H1 (cell line): ENCODE data around the gene TSPAN3. TPM values are rescaled to one million over a fixed set of nuclear protein-coding genes. Genes with fewer than 3 reads are reported as not detected.

ENCODE experiments used
- CTCF ChIA-PET: fragments of 300-600 bp; sonication (Branson Sonifier 250); formaldehyde crosslinking; loops from one replicate; lab custom pipeline; 2021; ENCODE audit not compliant: partially characterized antibody; lab: Charles Lee
- POLR2A ChIA-PET: fragments of 300-600 bp; sonication (Branson Sonifier 250); formaldehyde crosslinking; loops from one replicate; lab custom pipeline; 2021; ENCODE audit warnings: inconsistent platforms; ENCODE audit not compliant: partially characterized antibody; lab: Charles Lee
- DNase-seq, 2 experiments: peaks; one replicate each; pipeline versions ENCODE4 v3.0.0 to v3.0.0-alpha.2; 2010 to 2022; ENCODE audit warnings: low spot score in 2 of 2, low read depth in 1 of 2, mixed read lengths in 1 of 2
- FAIRE-seq: peaks from 2 replicates; lab custom pipeline; 2011; peaks lifted over from hg19 to GRCh38; lab: Jason Lieb, UNC
- H2AFZ ChIP-seq: 2 replicates; pipeline ENCODE4 v1.8.1; 2012; ENCODE audit warnings: low read length, inconsistent platforms
- H2AK5ac ChIP-seq: 2 replicates; pipeline ENCODE4 v1.6.1; 2013; ENCODE audit warnings: low read depth, low read length
- H2BK120ac ChIP-seq: replicated peaks from 2 replicates; pipeline ENCODE3; 2013; ENCODE audit warnings: low read depth, low read length, inconsistent platforms
- H2BK12ac ChIP-seq: 2 replicates; pipeline ENCODE4 v1.6.1; 2013; ENCODE audit warnings: low read depth, low read length
- H2BK15ac ChIP-seq: 2 replicates; pipeline ENCODE4 v1.6.1; 2013; ENCODE audit warnings: low read length
- H2BK20ac ChIP-seq: 2 replicates; pipeline ENCODE4 v1.6.1; 2013; ENCODE audit warnings: low read length
- H2BK5ac ChIP-seq: 2 replicates; pipeline ENCODE4 v1.6.1; 2013; ENCODE audit warnings: low read depth, low read length
- H3K14ac ChIP-seq: 2 replicates; pipeline ENCODE4 v1.6.1; 2013; ENCODE audit warnings: inconsistent platforms; ENCODE audit not compliant: insufficient read length
- H3K18ac ChIP-seq: 2 replicates; pipeline ENCODE4 v1.6.1; 2013; ENCODE audit warnings: low read length; ENCODE audit errors: extremely low read depth
- H3K23ac ChIP-seq: 2 replicates; pipeline ENCODE4 v1.6.1; 2013; ENCODE audit warnings: inconsistent platforms; ENCODE audit not compliant: insufficient read length
- H3K23me2 ChIP-seq: 2 replicates; pipeline ENCODE4 v1.6.1; 2013; ENCODE audit warnings: low read depth, low read length
- H3K27ac ChIP-seq: 2 replicates; pipeline ENCODE4 v1.6.1; 2011; ENCODE audit warnings: low read depth, low read length, inconsistent platforms
- H3K27me3 ChIP-seq, 4 experiments: replicated peaks in 1 of 4; 1 replicate in 1 of 4; 2 replicates in 3 of 4; pipeline versions ENCODE4 v1.6.1 to v1.8.1; 2011 to 2013; ENCODE audit warnings: low read length in 3 of 4, mild to moderate bottlenecking in 3 of 4, inconsistent platforms in 2 of 4, mixed read lengths in 2 of 4, moderate library complexity in 1 of 4; ENCODE audit not compliant: control insufficient read depth in 3 of 4, insufficient read depth in 3 of 4; ENCODE audit errors: extremely low read depth in 1 of 4
- H3K36me3 ChIP-seq, 4 experiments: 2 replicates each; pipeline versions ENCODE4 v1.6.1 to v1.8.1; 2011 to 2013; ENCODE audit warnings: mild to moderate bottlenecking in 4 of 4, low read length in 3 of 4, moderate library complexity in 2 of 4, control low read depth in 1 of 4, inconsistent platforms in 1 of 4; ENCODE audit not compliant: insufficient read depth in 4 of 4, control insufficient read depth in 2 of 4
- H3K4ac ChIP-seq: replicated peaks from 2 replicates; pipeline ENCODE3; 2013; ENCODE audit warnings: low read length, low read depth, mixed read lengths, inconsistent platforms; ENCODE audit not compliant: insufficient read length
- H3K4me1 ChIP-seq, 4 experiments: replicated peaks in 1 of 4; 1 replicate in 1 of 4; 2 replicates in 3 of 4; pipeline versions ENCODE4 v1.6.1 to v1.8.1; 2011 to 2013; ENCODE audit warnings: low read length in 3 of 4, inconsistent platforms in 2 of 4, mixed read lengths in 1 of 4; ENCODE audit not compliant: insufficient read depth in 4 of 4, control insufficient read depth in 3 of 4
- H3K4me2 ChIP-seq, 2 experiments: 2 replicates each; pipeline versions ENCODE4 v1.6.1 to v1.8.1; 2011 to 2013; ENCODE audit warnings: low read depth in 2 of 2, low read length in 2 of 2, control low read depth in 1 of 2, inconsistent platforms in 1 of 2, mild to moderate bottlenecking in 1 of 2; ENCODE audit not compliant: insufficient read depth in 1 of 2
- H3K4me3 ChIP-seq, 4 experiments: fragments of 200-600, 300-600 bp in 1 of 4; sonication (generic), shearing (Covaris generic), sonication (Bioruptor Twin) in 1 of 4; 2 replicates each; pipeline versions ENCODE4 v1.5.1 to v1.8.1; 2011 to 2016; ENCODE audit warnings: low read length in 4 of 4, low read depth in 3 of 4, control low read depth in 2 of 4, inconsistent platforms in 2 of 4, mild to moderate bottlenecking in 2 of 4, mixed read lengths in 1 of 4, moderate library complexity in 1 of 4; ENCODE audit not compliant: insufficient read depth in 2 of 4; ENCODE audit errors: extremely low read depth in 1 of 4
- H3K56ac ChIP-seq: replicated peaks from 2 replicates; pipeline ENCODE3; 2013; ENCODE audit warnings: low read depth, mild to moderate bottlenecking, mixed read lengths, low read length, inconsistent platforms; ENCODE audit not compliant: insufficient read length
- H3K79me1 ChIP-seq: 2 replicates; pipeline ENCODE4 v1.6.1; 2013; ENCODE audit warnings: low read depth, low read length, control low read depth
- H3K79me2 ChIP-seq, 2 experiments: 2 replicates each; pipeline versions ENCODE4 v1.6.1 to v1.8.1; 2012 to 2013; ENCODE audit warnings: low read length in 2 of 2, mild to moderate bottlenecking in 2 of 2, inconsistent platforms in 1 of 2; ENCODE audit not compliant: insufficient read depth in 2 of 2, control insufficient read depth in 1 of 2
- H3K9ac ChIP-seq, 4 experiments: replicated peaks in 1 of 4; 1 replicate in 1 of 4; 2 replicates in 3 of 4; pipeline versions ENCODE4 v1.6.1 to v1.8.1; 2011 to 2013; ENCODE audit warnings: low read depth in 3 of 4, low read length in 3 of 4, control low read depth in 2 of 4, mild to moderate bottlenecking in 2 of 4, moderate library complexity in 2 of 4, inconsistent platforms in 1 of 4; ENCODE audit errors: extremely low read depth in 1 of 4
- H3K9me3 ChIP-seq, 2 experiments: 2 replicates each; pipeline versions ENCODE4 v1.6.1 to v1.8.1; 2012 to 2013; ENCODE audit warnings: mild to moderate bottlenecking in 2 of 2, moderate library complexity in 2 of 2, control low read depth in 1 of 2, inconsistent platforms in 1 of 2, low read depth in 1 of 2, low read length in 1 of 2, mixed read lengths in 1 of 2; ENCODE audit not compliant: insufficient read depth in 2 of 2
- H4K20me1 ChIP-seq, 2 experiments: replicated peaks in 1 of 2; 2 replicates each; pipeline versions ENCODE3 to v1.8.1; 2011 to 2013; ENCODE audit warnings: inconsistent platforms in 2 of 2, low read length in 2 of 2, mild to moderate bottlenecking in 1 of 2; ENCODE audit not compliant: insufficient read depth in 2 of 2, control insufficient read depth in 1 of 2
- H4K5ac ChIP-seq: 2 replicates; pipeline ENCODE4 v1.6.1; 2013; ENCODE audit warnings: low read length, low read depth, mixed read lengths, inconsistent platforms; ENCODE audit not compliant: insufficient read length
- H4K8ac ChIP-seq: 2 replicates; pipeline ENCODE4 v1.8.0; 2013; ENCODE audit warnings: mild to moderate bottlenecking, moderate library complexity, low read length, inconsistent platforms; ENCODE audit not compliant: insufficient read depth; ENCODE audit errors: extremely low read depth
- H4K91ac ChIP-seq: replicated peaks from 2 replicates; pipeline ENCODE3; 2013; ENCODE audit warnings: low read length, mixed read lengths, inconsistent platforms; ENCODE audit not compliant: insufficient read length
- CTBP2 ChIP-seq: IDR thresholded peaks from 2 replicates; pipeline ENCODE4 v1.7.0; 2011; ENCODE audit warnings: borderline replicate concordance, mild to moderate bottlenecking, moderate library complexity, mixed read lengths, low read length; ENCODE audit not compliant: insufficient read depth, insufficient read length
- FOSL1 ChIP-seq: IDR thresholded peaks from 2 replicates; pipeline ENCODE4 v1.6.1; 2011; ENCODE audit warnings: mild to moderate bottlenecking, low read depth, low read length, moderate library complexity; ENCODE audit not compliant: insufficient read depth
- GTF2F1 ChIP-seq: IDR thresholded peaks from 2 replicates; pipeline ENCODE4 v1.6.1; 2012; ENCODE audit warnings: low read depth, low read length, improper control_type of control experiment, borderline replicate concordance
- MAX ChIP-seq: IDR thresholded peaks from 2 replicates; pipeline ENCODE4 v1.6.1; 2012; ENCODE audit warnings: inconsistent platforms
- SAP30 ChIP-seq: fragments of 300-600 bp; sonication (generic); IDR thresholded peaks from 2 replicates; pipeline ENCODE4 v1.7.1; 2012; ENCODE audit warnings: low read length, moderate library complexity, mild to moderate bottlenecking, inconsistent platforms; ENCODE audit not compliant: insufficient read depth, insufficient replicate concordance
- SIRT6 ChIP-seq: IDR thresholded peaks from one replicate; pipeline ENCODE4 v1.7.1; 2012; ENCODE audit warnings: low read length, inconsistent platforms
- SRF ChIP-seq: IDR thresholded peaks from 2 replicates; pipeline ENCODE4 v1.6.1; 2011; ENCODE audit warnings: mild to moderate bottlenecking, low read depth, low read length, moderate library complexity
- WGBS, 2 experiments: shearing (Covaris generic) in 1 of 2; methylation state at CpG; one replicate each; pipeline versions ENCODE4 v1.1.6 to v1.1.7; 2013 to 2015; ENCODE audit warnings: low lambda C conversion rate in 2 of 2, mixed read lengths in 2 of 2, inconsistent platforms in 1 of 2, low coverage in 1 of 2, missing lambda C conversion rate in 1 of 2; ENCODE audit not compliant: insufficient replicate concordance in 2 of 2, insufficient coverage in 1 of 2, insufficient read length in 1 of 2; ENCODE audit errors: extremely low coverage in 1 of 2, missing lambda C conversion rate in 1 of 2; 5-methylcytosine and 5-hydroxymethylcytosine counted together
- polyA plus RNA-seq, 7 experiments: library from polyadenylated mRNA; depleted of rRNA in 3 of 7; stranded (reverse) in 5 of 7; unstranded in 2 of 7; fragments of >200 nt in 5 of 7; fragments of 200-250 nt in 2 of 7; gene quantifications; 1 replicate in 5 of 7; 2 replicates in 1 of 7; 4 replicates in 1 of 7; pipeline versions ENCODE4 v1.2.1 to v1.2.3, GENCODE V29; 2011 to 2013; ENCODE audit warnings: missing spikeins in 2 of 7, mixed read lengths in 2 of 7
- total RNA-seq: library from RNA; stranded (reverse); fragmentation: NEBNext Ultra II Directional; extraction: Animal tissue kit (Norgen Biotek cat#: 25700); gene quantifications from 2 replicates; pipeline ENCODE4 v1.2.1, GENCODE V29; 2021

The TSPAN3 gene
- total and polyA plus RNA-seq, 2 of the 8 experiments (the other 6 are each of a cell fraction or from before 2014, with no cell fraction given), result 107 to 238 TPM

- peak overlapping the region; percentile 66 to 94 (median 78); a peak in 5 of 7 replicates for H3K9ac ChIP-seq
- no peak overlapping the region for H4K5ac ChIP-seq
- H3K4me3 ChIP-seq, result peak overlapping the region; percentile 72 to 90 (median 78)
- H2AK5ac ChIP-seq, result no peak overlapping the region
- peaks cover 6% of the 10 kb centered on the region for H3K23me2 ChIP-seq
- no peaks in the 10 kb centered on the region for H3K9me3 ChIP-seq
- no peaks in the 10 kb centered on the region for H3K36me3 ChIP-seq
- H3K14ac ChIP-seq, result no peak overlapping the region
- peaks cover 0 to 47% of the 10 kb centered on the region in 2 experiments; a peak in 2 of 4 replicates for H3K79me2 ChIP-seq
- H3K23ac ChIP-seq, result no peak overlapping the region
- no peak overlapping the region for H3K4ac ChIP-seq
- H2BK120ac ChIP-seq, result no peak overlapping the region
- peak overlapping the region; percentile 74 to 75 for H3K4me2 ChIP-seq
- H3K27me3 ChIP-seq, result peaks cover 0 to 2% (median 0%) of the 10 kb centered on the region in 4 experiments; a peak in 1 of 7 replicates
- TF ChIP-seq SIRT6 (no peak), SAP30 (no peak), CTBP2 (no peak), FOSL1 (no peak), SRF (no peak), MAX (no peak), GTF2F1 (no peak)
- no peak for FAIRE-seq
- ChIA-PET CTCF (interaction anchor here (1.0 kb wide), 1 partner anchor 48 kb away, joined by 4 read pairs; no protein-coding TSS in a partner anchor), POLR2A (interaction anchor here (0.9 to 1.2 kb wide), 3 partner anchors 9 to 40 kb away, joined by 3 to 12 read pairs (median 3); no protein-coding TSS in a partner anchor)
- no peak overlapping the region for H2BK5ac ChIP-seq
- no peak overlapping the region for H3K18ac ChIP-seq
- H2BK15ac ChIP-seq, result no peak overlapping the region
- H3K56ac ChIP-seq, result no peak overlapping the region
- peaks cover 3% of the 10 kb centered on the region; the same call in 1 of the 2 replicates for H3K79me1 ChIP-seq
- H4K91ac ChIP-seq, result no peak overlapping the region
- H3K27ac ChIP-seq, result no peak overlapping the region
- WGBS, 2 experiments, result 4% methylated on average over 18 of the region's 18 CpGs; no CpG with 5 or more reads in 1 of the 2 experiments
- peaks cover 6 to 8% of the 10 kb centered on the region in 2 experiments for H4K20me1 ChIP-seq
- DNase-seq, result no peak
- no peak overlapping the region for H2AFZ ChIP-seq
- H2BK12ac ChIP-seq, result no peak overlapping the region
- H3K4me1 ChIP-seq, result peaks cover 0 to 10% (median 4%) of the 10 kb centered on the region in 4 experiments; a peak in 5 of 7 replicates
- no peak overlapping the region for H2BK20ac ChIP-seq
- no peak overlapping the region; the same call in 1 of the 2 replicates for H4K8ac ChIP-seq
Measured at GRCh38 chr15:77070180-77070494, 772 bp downstream of the TSPAN3 start.
